Ovary (tissue), 3 donors: ENCODE measurements around the gene PKP2.

ENCODE experiments used
- EP300 ChIP-seq: sonication (generic); formaldehyde crosslinking; IDR thresholded peaks from one replicate; pipeline ENCODE4 v1.6.1; 2017; ENCODE audit warnings: antibody characterized with exemption
- POLR2A ChIP-seq: fragments of 450-650 bp; IDR thresholded peaks from one replicate; pipeline ENCODE4 v1.6.1; 2017; ENCODE audit warnings: antibody characterized with exemption, mild to moderate bottlenecking, moderate library complexity
- TF ChIP-seq, protein P1 (sequence below), 3 donors: fragments of 450-650 bp in 2 of 3; fragments of 200-600 bp in 1 of 3; IDR thresholded peaks; one replicate each; pipeline versions ENCODE4 v1.5.1 to v1.8.0; 2016 to 2022; ENCODE audit warnings: antibody characterized with exemption in 3 of 3, mild to moderate bottlenecking in 1 of 3
- donor health status: DM: no; HTN: no; CAD: no.

DNA sequence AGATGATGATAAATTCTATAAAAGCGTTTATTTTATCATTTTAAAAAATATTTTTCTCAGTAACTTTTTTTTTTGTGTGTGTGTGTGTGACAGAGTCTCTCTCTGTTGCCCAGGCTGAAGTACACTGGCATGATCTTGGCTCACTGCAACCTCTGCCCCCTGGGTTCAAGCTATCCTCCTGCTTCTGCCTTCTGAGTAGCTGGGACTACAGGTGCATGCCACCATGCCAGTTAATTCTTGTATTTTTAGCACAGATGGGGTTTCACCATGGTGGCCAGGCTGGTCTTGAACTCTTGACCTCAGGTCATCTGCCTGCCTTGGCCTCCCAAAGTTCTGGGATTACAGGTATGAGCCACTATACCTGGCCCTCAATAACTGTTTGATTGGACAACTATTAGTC, 37.2 kb downstream of the PKP2 start:
- TF ChIP-seq POLR2A (no peak), EP300 (no peak)
- TF ChIP-seq, protein P1, sequence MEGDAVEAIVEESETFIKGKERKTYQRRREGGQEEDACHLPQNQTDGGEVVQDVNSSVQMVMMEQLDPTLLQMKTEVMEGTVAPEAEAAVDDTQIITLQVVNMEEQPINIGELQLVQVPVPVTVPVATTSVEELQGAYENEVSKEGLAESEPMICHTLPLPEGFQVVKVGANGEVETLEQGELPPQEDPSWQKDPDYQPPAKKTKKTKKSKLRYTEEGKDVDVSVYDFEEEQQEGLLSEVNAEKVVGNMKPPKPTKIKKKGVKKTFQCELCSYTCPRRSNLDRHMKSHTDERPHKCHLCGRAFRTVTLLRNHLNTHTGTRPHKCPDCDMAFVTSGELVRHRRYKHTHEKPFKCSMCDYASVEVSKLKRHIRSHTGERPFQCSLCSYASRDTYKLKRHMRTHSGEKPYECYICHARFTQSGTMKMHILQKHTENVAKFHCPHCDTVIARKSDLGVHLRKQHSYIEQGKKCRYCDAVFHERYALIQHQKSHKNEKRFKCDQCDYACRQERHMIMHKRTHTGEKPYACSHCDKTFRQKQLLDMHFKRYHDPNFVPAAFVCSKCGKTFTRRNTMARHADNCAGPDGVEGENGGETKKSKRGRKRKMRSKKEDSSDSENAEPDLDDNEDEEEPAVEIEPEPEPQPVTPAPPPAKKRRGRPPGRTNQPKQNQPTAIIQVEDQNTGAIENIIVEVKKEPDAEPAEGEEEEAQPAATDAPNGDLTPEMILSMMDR (IDR thresholded peaks at IDR 0.05), result no peak
